ENCODE measurements around the gene SETD3. TPM values are rescaled to one million over a fixed set of nuclear protein-coding genes. Genes with fewer than 3 reads are reported as not detected.
"Not testable (repeated sequence)": the region's sequence is repeated elsewhere in the genome, so short reads cannot be mapped to it uniquely, and the experiment has no call there.

Gene SETD3
- polyA plus RNA-seq, 2 donors: 15.4 to 25.2 TPM

DNA sequence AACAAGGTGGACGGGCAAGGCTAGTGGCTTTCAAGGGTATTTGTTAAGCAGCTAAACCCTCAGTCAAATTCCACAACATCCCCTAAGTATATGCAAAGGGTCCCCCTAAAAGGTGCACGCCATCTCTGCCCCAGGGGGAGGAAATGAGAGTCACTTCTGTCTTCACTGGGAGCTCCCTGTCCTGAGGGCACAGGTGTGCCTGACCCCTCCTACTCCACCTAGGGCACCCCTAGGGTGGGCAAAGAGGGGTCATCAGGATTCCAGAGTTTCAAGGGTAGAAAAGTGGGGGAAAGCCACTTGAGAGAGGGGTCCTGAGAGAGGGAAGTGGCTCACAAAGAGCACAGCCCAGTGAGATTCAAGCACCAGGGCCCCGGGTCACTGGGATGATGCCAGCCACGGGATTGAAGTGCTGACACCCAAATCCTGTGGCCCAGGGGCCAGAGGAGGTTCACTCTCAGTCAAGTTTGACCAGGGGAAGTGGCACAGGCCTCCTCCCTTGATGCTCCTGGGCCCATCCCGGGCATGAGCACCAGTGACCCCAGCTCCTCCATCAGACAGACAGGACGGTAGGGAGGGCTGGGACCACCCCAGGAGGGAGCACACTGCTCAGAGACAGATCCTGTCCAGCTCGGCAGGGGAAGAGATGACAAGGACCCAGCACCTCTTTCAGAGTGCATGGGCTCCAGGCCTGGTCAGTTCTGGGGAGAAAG is 126.3 kb downstream of the SETD3 start:
- Histone ChIP-seq H3K4me3 (ENCODE audit: low read depth in 1 of 2, low read length in 2 of 2) (no peak overlapping the region), H3K27me3 (ENCODE audit: control insufficient read depth in 1 of 2, insufficient read depth in 2 of 2, low read length in 2 of 2) (no peaks in the 10 kb centered on the region), H3K4me1 (ENCODE audit: control insufficient read depth in 2 of 2, insufficient read depth in 2 of 2, low read length in 1 of 2) (no peaks in the 10 kb centered on the region), H3K27ac (ENCODE audit: low read depth in 2 of 2, low read length in 1 of 2) (no peak overlapping the region), H3K9me3 (ENCODE audit: control insufficient read depth in 2 of 2, insufficient read depth in 1 of 2, low read depth in 1 of 2, low read length in 1 of 2) (no peaks in the 10 kb centered on the region), H3K36me3 (ENCODE audit: control insufficient read depth in 2 of 2, insufficient read depth in 2 of 2, low read length in 1 of 2) (no peaks in the 10 kb centered on the region)
- 77 to 78% methylated on average over 7 of the region's 7 CpGs for WGBS, 2 donors

DNA sequence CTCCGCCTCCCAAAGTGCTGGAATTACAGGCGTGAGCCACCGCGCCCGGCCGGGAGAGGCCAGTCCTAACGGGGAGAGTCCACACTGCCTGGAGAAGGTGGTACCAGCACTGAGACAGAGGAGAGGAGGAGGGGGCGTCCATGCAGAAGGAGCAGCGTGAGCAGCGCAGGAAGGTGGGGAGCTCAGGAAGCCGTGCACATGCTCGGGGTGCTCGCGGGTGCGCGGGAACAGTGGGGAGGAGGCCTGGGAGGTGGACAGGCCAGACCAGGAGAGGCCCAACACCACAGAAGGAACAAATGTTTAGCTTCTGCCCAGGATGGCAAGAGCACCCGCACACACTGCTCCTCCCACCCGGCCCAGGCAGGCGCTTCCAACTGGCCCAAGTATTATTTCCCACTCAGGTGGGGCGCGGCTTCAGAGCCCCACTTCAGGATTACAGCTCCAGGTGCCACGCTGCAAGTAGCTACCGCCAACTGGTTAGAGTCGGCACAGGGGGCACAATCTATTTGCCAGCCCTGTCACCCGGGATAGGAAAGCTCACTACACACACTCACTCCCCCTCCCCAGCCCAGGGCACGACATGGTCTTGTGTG is 127.9 kb downstream of the SETD3 start:
- no peaks in the 10 kb centered on the region for H3K9me3 ChIP-seq (ENCODE audit: control insufficient read depth in 2 of 2, insufficient read depth in 1 of 2, low read depth in 1 of 2, low read length in 1 of 2)
- no peaks in the 10 kb centered on the region for H3K36me3 ChIP-seq (ENCODE audit: control insufficient read depth in 2 of 2, insufficient read depth in 2 of 2, low read length in 1 of 2)
- H3K4me3 ChIP-seq (ENCODE audit: low read depth in 1 of 2, low read length in 2 of 2): no peak overlapping the region
- H3K27ac ChIP-seq (ENCODE audit: low read depth in 2 of 2, low read length in 1 of 2): no peak overlapping the region
- H3K4me1 ChIP-seq (ENCODE audit: control insufficient read depth in 2 of 2, insufficient read depth in 2 of 2, low read length in 1 of 2): no peaks in the 10 kb centered on the region
- 89 to 91% methylated on average over 24 to 26 of the region's 26 CpGs for WGBS, 2 donors
- H3K27me3 ChIP-seq (ENCODE audit: control insufficient read depth in 1 of 2, insufficient read depth in 2 of 2, low read length in 2 of 2): no peaks in the 10 kb centered on the region

DNA sequence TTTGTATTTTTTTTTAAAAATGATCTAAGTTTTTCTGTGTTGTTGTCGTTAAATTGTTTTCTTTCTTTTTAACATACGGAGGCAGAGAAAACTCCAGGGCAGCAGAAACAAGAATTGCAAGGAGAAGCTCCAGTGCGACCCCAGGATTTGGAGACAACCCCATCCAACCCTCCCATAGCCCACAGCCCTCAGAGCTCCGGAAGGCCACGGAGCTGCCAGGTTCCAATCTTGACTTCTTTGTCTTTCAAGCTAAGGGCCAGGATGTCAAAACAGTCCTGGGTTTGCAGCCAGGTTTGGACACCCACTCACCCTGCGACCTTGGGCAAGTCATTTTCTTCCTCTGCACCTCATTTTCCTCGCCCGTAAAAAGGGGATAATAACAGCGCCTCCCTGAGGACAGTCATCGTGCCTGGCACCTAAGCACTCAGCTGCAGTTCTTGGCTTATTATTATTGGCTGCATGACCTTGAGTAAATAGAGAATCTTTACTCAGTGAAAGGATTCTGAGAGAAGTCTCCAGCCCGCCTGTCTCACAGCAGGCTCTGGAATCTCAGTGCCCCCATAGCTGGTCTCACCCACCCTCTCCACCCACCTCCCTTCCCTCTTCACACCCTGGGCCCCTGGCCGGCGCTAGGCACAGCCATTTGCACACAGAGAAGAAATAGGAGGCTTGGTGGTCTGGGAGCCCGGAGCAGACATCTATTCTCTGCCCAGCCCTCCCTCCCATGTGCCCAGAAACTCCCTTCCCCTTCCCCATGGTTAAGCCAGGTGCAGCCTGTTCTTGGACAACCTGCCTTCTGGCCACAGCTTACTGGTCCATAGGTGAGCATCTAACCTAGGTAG is 129.3 kb downstream of the SETD3 start:
- Histone ChIP-seq H3K27ac (ENCODE audit: low read depth in 2 of 2, low read length in 1 of 2) (no peak overlapping the region), H3K36me3 (ENCODE audit: control insufficient read depth in 2 of 2, insufficient read depth in 2 of 2, low read length in 1 of 2) (no peaks in the 10 kb centered on the region), H3K27me3 (ENCODE audit: control insufficient read depth in 1 of 2, insufficient read depth in 2 of 2, low read length in 2 of 2) (no peaks in the 10 kb centered on the region), H3K4me3 (ENCODE audit: low read depth in 1 of 2, low read length in 2 of 2) (no peak overlapping the region), H3K9me3 (ENCODE audit: control insufficient read depth in 2 of 2, insufficient read depth in 1 of 2, low read depth in 1 of 2, low read length in 1 of 2) (no peaks in the 10 kb centered on the region), H3K4me1 (ENCODE audit: control insufficient read depth in 2 of 2, insufficient read depth in 2 of 2, low read length in 1 of 2) (no peaks in the 10 kb centered on the region)
- WGBS, 2 donors: 55 to 67% methylated on average over 14 of the region's 14 CpGs

DNA sequence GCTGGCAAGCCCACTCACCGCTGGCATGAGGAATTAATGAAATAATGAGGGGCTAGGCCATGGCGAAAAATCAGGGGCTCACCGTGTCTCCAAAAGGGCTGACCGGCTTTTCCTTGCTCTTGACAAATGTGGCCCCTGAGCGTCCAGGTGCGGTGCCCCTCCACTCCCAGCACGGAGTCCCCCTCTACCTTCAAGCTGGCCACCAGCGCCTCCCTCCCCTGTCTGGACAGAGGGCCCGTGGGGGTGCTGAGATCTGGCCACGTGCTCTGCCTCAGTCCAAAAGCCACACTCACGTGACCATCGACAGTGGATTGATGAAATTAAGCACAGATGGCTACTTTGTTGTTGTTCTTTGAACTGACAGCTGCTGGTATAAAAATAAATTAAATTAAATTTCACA is 129.9 kb downstream of the SETD3 start:
- Histone ChIP-seq H3K27me3 (ENCODE audit: control insufficient read depth in 1 of 2, insufficient read depth in 2 of 2, low read length in 2 of 2) (no peaks in the 10 kb centered on the region), H3K36me3 (ENCODE audit: control insufficient read depth in 2 of 2, insufficient read depth in 2 of 2, low read length in 1 of 2) (no peaks in the 10 kb centered on the region), H3K27ac (ENCODE audit: low read depth in 2 of 2, low read length in 1 of 2) (no peak overlapping the region), H3K9me3 (ENCODE audit: control insufficient read depth in 2 of 2, insufficient read depth in 1 of 2, low read depth in 1 of 2, low read length in 1 of 2) (no peaks in the 10 kb centered on the region), H3K4me1 (ENCODE audit: control insufficient read depth in 2 of 2, insufficient read depth in 2 of 2, low read length in 1 of 2) (no peaks in the 10 kb centered on the region), H3K4me3 (ENCODE audit: low read depth in 1 of 2, low read length in 2 of 2) (no peak overlapping the region)
- WGBS, 2 donors: 82 to 85% methylated on average over 12 of the region's 12 CpGs

DNA sequence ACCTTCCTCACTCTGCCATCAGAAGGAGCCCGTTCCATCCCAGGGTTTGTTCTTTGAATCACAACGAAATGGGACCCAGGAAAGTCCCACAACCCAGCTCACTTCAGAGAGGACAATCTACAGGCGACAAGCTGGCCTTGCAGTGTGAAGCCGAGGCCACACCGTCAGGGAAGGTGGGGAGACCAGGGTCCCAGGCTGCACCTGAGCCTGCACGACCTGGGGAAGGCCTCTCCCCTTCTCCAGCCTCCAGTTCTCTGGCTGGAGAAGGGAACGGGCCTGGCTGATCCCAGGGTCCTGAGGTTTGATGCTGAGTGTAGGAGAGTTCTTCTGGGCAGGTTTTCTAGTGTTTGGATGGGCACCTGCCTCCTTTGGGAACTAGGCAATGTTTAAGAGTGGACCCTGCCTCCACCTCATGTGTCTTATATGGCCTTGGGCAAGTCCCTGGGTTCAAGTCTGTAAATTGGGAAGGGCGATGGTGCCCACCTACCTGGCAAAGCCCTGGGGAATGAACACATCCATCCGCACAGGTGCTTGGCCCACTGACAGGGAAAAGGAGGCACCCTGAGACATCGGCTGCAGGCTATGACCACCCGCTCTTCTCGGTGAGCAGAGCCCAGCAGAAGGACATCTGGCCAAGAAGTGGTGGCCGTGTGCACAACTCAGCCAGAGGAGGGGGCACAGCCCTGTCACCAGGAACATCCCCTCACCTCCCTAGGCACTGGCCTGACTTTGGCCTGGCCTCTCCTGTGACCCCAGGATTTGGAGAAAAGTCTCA is 130.8 kb downstream of the SETD3 start:
- Histone ChIP-seq H3K4me3 (ENCODE audit: low read depth in 1 of 2, low read length in 2 of 2) (no peak overlapping the region), H3K27ac (ENCODE audit: low read depth in 2 of 2, low read length in 1 of 2) (no peak overlapping the region), H3K9me3 (ENCODE audit: control insufficient read depth in 2 of 2, insufficient read depth in 1 of 2, low read depth in 1 of 2, low read length in 1 of 2) (no peaks in the 10 kb centered on the region), H3K4me1 (ENCODE audit: control insufficient read depth in 2 of 2, insufficient read depth in 2 of 2, low read length in 1 of 2) (no peaks in the 10 kb centered on the region), H3K27me3 (ENCODE audit: control insufficient read depth in 1 of 2, insufficient read depth in 2 of 2, low read length in 2 of 2) (no peaks in the 10 kb centered on the region), H3K36me3 (ENCODE audit: control insufficient read depth in 2 of 2, insufficient read depth in 2 of 2, low read length in 1 of 2) (no peaks in the 10 kb centered on the region)
- WGBS, 2 donors: 82 to 89% methylated on average over 13 of the region's 13 CpGs

DNA sequence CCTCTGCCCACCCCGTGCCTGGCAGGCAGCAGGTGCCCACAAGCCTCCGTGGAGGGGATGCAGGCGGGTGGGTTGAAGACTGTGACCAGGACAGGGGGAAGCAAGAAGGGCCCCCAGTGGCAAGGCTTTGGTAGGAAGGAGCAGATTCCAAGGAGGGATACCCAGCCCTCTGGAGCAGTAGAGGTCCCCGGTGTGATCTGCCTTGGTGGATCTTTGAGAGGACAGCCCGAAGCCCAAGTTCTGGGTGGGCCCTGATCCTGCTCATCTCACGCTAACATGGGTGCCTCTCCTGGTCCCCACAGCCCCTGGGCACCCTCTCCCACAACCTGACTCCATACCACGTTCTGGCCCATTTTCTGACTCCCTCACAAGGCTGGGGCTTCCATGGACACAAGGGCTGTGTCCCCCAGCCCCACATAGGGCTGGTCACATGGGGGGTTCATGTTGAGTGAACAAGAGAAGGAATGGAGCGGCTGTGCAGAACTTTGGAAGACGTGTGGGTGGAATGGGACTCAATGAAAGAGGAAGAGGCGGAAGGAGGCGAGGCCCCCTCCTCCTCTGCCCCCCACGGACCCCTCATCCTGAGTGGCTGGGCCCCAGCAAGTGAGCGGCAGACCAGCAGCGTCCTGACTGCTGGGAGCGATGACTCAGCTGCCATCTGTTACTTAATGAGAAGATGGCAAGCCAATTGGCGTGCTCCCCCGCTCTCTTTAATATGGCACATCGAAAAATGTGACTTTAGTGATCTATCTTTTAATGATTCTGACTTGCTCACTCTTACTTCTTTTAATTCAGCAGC is 131.6 kb downstream of the SETD3 start:
- H3K9me3 ChIP-seq (ENCODE audit: control insufficient read depth in 2 of 2, insufficient read depth in 1 of 2, low read depth in 1 of 2, low read length in 1 of 2): no peaks in the 10 kb centered on the region
- no peak overlapping the region for H3K27ac ChIP-seq (ENCODE audit: low read depth in 2 of 2, low read length in 1 of 2)
- no peak overlapping the region for H3K4me3 ChIP-seq (ENCODE audit: low read depth in 1 of 2, low read length in 2 of 2)
- no peaks in the 10 kb centered on the region for H3K4me1 ChIP-seq (ENCODE audit: control insufficient read depth in 2 of 2, insufficient read depth in 2 of 2, low read length in 1 of 2)
- H3K36me3 ChIP-seq (ENCODE audit: control insufficient read depth in 2 of 2, insufficient read depth in 2 of 2, low read length in 1 of 2): no peaks in the 10 kb centered on the region
- 80 to 85% methylated on average over 18 of the region's 18 CpGs for WGBS, 2 donors
- H3K27me3 ChIP-seq (ENCODE audit: control insufficient read depth in 1 of 2, insufficient read depth in 2 of 2, low read length in 2 of 2): peaks cover 0 to 3% of the 10 kb centered on the region in 2 donors

DNA sequence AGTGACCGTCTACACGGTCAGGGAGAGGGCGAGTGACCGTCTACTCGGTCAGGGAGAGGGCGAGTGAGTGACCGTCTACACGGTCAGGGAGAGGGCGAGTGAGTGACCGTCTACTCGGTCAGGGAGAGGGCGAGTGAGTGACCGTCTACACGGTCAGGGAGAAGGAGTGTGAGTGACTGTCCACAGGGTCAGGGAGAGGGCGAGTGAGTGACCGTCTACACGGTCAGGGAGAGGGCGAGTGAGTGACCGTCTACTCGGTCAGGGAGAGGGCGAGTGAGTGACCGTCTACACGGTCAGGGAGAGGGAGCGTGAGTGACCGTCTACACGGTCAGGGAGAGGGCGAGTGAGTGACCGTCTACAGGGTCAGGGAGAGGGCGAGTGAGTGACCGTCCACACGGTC is 132.4 kb downstream of the SETD3 start:
- H3K9me3 ChIP-seq (ENCODE audit: control insufficient read depth in 2 of 2, insufficient read depth in 1 of 2, low read depth in 1 of 2, low read length in 1 of 2); H3K27me3 ChIP-seq (ENCODE audit: control insufficient read depth in 1 of 2, insufficient read depth in 2 of 2, low read length in 2 of 2); H3K27ac ChIP-seq (ENCODE audit: low read depth in 2 of 2, low read length in 1 of 2); H3K36me3 ChIP-seq (ENCODE audit: control insufficient read depth in 2 of 2, insufficient read depth in 2 of 2, low read length in 1 of 2); H3K4me3 ChIP-seq (ENCODE audit: low read depth in 1 of 2, low read length in 2 of 2); H3K4me1 ChIP-seq (ENCODE audit: control insufficient read depth in 2 of 2, insufficient read depth in 2 of 2, low read length in 1 of 2): not testable (repeated sequence)
- 92 to 93% methylated on average over 31 of the region's 31 CpGs for WGBS, 2 donors
